Effector memory CD4-positive, alpha-beta T cell (primary cell): ENCODE results near the gene SIGMAR1.

Experiments used
- DNase-seq, 3 donors: peaks; one replicate each; pipeline ENCODE4 v3.0.0-alpha.2; 2020
- H3K27ac ChIP-seq: 2 replicates; pipeline ENCODE4 v1.7.0; 2013; ENCODE audit warnings: mild to moderate bottlenecking, low read length, moderate library complexity; ENCODE audit not compliant: insufficient read depth, poor library complexity, severe bottlenecking
- H3K27me3 ChIP-seq: replicated peaks from 2 replicates; pipeline ENCODE4 v1.7.0; 2013; ENCODE audit warnings: mild to moderate bottlenecking, low read length; ENCODE audit not compliant: insufficient read depth, control insufficient read depth, poor library complexity, severe bottlenecking
- H3K36me3 ChIP-seq: 2 replicates; pipeline ENCODE4 v1.7.0; 2013; ENCODE audit warnings: mild to moderate bottlenecking, low read length, moderate library complexity; ENCODE audit not compliant: control insufficient read depth, insufficient read depth
- H3K4me1 ChIP-seq: 2 replicates; pipeline ENCODE4 v1.7.0; 2013; ENCODE audit warnings: low read length, mild to moderate bottlenecking; ENCODE audit not compliant: control insufficient read depth, insufficient read depth, poor library complexity, severe bottlenecking
- H3K4me3 ChIP-seq: 2 replicates; pipeline ENCODE4 v1.7.0; 2013; ENCODE audit warnings: low read length, low read depth, mild to moderate bottlenecking; ENCODE audit not compliant: insufficient read depth, poor library complexity, severe bottlenecking
- H3K9me3 ChIP-seq: 2 replicates; pipeline ENCODE4 v1.7.0; 2013; ENCODE audit warnings: mild to moderate bottlenecking, low read length, moderate library complexity; ENCODE audit not compliant: control insufficient read depth
- total RNA-seq, 3 donors: gene quantifications; one replicate each; lab custom pipeline; 2026; lab: John Stamatoyannopoulos, UW

SIGMAR1 gene
- 23.3 to 35.0 (median 33.9) reads per million in 3 donors for total RNA-seq

DNA sequence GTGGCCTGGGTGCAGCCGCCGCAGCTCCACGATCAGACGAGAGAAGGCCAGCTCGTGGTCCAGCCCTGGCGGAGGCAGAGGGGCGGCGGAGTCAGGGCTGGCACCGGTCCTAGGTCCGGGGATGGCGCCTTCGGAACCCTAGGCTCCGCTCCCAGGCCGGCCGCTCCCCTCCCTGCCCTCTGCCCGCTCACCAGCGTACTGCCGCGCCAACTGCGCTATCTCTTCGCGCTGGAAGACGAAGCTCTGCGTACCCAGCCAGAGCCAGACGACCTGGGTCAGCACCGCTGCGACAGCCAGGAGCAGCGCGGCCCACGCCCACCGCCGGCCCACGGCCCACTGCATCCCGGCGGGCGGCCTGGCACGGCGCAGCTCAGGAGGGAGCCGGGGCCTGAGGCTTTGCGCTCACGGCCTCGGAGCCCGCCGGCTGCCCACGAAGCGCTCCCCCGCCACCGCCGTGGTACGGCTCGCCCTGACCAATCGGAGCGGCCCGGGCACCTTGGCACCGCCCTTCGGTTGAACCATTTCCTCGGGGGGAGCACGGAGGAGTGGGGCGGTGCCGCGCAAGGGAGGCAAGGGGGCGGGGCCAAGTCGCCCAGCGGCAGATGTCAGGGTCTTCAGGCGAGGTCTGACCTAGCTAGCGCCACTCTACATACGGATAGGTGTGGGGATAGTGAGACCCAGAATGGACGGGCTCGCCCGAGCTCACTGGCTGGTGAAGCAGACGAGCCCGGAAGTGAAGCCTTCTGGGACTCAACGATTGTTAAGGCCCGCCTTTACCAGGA is at the start of gene SIGMAR1:
Gene SIGMAR1 (minus strand): TSS at position 432 of the 782 bp plus-strand sequence. CDS start 90 bp downstream, at position 342.
- Histone ChIP-seq H3K4me1 (peaks cover 31% of the 10 kb centered on the region), H3K4me3 (peak within 1 kb of the TSS; percentile 71), H3K9me3 (no peaks in the 10 kb centered on the region), H3K27ac (peak within 1 kb of the TSS; percentile 73), H3K27me3 (no peaks in the 10 kb centered on the region), H3K36me3 (no peaks in the 10 kb centered on the region)
- peak; percentile 84 to 89 (median 88) for DNase-seq

DNA sequence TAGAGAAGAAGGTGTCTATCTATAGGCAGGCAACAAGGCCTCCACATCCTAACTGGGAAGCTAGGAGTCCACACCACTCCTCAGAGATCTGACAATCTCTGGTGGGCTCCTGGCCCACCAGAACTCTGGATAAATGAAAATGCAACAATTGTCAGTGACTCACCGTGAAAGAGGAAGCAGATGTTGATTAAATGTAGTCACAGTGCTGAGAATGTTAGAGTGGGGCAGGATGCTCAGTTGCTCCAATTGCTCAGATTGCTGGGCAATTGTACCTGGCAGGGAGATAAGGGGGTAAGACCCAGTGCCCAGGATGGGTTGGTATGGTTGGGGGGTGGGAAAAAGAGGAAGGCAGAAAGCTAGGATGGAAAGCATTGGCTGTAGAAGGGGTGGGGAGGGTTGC is 49.1 kb upstream of the SIGMAR1 start:
- Histone ChIP-seq H3K27ac (no peak overlapping the region), H3K9me3 (no peaks in the 10 kb centered on the region), H3K36me3 (no peaks in the 10 kb centered on the region), H3K4me1 (no peaks in the 10 kb centered on the region), H3K27me3 (no peaks in the 10 kb centered on the region), H3K4me3 (no peak overlapping the region)
- DNase-seq = no peak

DNA sequence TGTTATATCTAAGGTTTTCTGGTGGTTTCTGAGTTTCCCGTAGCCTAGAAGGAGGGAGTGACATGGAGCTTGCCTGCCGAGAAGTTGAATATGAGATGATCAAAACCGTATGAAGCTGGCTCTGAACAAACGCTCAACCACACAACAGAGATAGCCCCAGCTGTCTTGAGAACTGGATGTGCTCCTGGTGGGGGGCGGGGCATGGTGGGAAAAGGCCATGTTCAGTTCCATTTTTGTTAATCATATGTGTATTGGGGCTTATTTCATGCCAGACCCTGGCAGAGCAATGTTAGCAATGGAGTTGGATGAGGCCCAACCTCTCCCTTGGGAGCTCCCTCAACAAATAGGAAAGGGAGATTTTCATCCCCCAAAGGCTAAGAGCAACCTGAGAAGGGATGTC is 48.6 kb upstream of the SIGMAR1 start:
- no peak overlapping the region for H3K4me3 ChIP-seq
- no peaks in the 10 kb centered on the region for H3K4me1 ChIP-seq
- no peaks in the 10 kb centered on the region for H3K36me3 ChIP-seq
- no peaks in the 10 kb centered on the region for H3K9me3 ChIP-seq
- DNase-seq = no peak
- no peak overlapping the region for H3K27ac ChIP-seq
- H3K27me3 ChIP-seq = no peaks in the 10 kb centered on the region

DNA sequence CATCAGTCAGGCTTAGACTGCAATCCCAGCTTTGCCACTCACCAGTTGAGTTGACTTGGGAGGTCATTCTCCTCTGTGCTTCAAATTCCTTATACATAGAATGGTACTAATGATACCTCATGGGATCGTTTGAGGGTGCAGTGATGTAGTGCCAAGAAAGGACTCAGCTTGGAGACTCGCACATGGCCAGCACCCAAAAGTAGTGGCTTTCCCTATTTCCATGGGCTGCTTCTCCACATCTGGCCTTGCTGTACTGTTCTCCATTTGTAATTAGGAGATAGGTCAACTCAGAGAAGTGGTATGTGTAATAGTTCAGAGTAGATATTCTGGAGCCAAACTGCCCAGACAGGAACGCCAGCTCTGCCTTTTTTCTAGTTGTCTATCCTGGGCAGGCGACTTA is 48.0 kb upstream of the SIGMAR1 start:
- no peak overlapping the region for H3K4me3 ChIP-seq
- no peak overlapping the region for H3K27ac ChIP-seq

DNA sequence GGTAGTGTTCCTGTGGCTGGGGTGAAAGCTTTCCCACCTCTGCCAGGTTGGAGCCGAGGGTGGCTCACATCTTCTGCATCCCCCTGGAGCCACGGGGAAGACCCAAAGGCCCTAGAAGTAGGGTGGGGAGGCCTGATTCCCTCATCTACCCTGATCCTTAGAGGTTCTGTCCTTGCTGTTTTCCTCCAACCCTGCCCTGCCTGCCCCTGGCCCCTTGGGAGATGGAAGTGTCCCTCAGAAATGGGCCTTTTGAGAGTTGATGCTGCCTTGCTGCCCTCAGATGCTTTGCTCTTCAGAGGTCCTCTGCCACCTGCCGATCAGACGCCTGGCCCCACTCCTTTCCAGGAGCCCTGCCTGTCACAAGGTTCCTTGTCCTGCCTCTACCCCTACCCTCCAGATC is 47.2 kb upstream of the SIGMAR1 start:
- Histone ChIP-seq H3K4me1 (no peaks in the 10 kb centered on the region), H3K36me3 (no peaks in the 10 kb centered on the region), H3K27me3 (no peaks in the 10 kb centered on the region), H3K4me3 (no peak overlapping the region), H3K27ac (no peak overlapping the region), H3K9me3 (no peaks in the 10 kb centered on the region)
- DNase-seq = no peak

More for the DNA sequence above, 48.0 kb upstream of the SIGMAR1 start:
- Histone ChIP-seq H3K4me1 (no peaks in the 10 kb centered on the region), H3K9me3 (no peaks in the 10 kb centered on the region), H3K36me3 (no peaks in the 10 kb centered on the region), H3K27me3 (no peaks in the 10 kb centered on the region)
- DNase-seq = no peak

DNA sequence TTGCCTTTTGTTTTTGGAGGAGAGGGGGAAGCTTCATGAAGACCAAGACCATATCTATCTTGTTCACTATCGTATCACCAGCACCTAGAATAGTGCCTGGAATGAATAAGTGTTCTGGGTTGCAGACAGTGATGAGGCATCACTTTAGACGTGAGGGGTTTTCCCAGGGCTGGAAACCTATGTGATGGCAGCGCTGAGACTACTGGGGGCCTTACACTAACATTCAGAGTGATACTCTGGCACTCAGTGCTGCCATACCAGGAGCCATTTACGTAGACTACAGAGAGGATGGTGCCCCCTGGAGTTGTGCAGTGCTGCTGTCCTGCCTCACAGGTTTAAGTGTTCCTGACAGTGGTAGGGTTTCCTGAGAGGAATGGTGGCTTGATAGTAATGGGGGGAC is 46.6 kb upstream of the SIGMAR1 start:
- no peak overlapping the region for H3K27ac ChIP-seq
- no peak overlapping the region for H3K4me3 ChIP-seq
- no peaks in the 10 kb centered on the region for H3K36me3 ChIP-seq
- no peaks in the 10 kb centered on the region for H3K9me3 ChIP-seq
- no peaks in the 10 kb centered on the region for H3K4me1 ChIP-seq
- DNase-seq = no peak
- no peaks in the 10 kb centered on the region for H3K27me3 ChIP-seq

DNA sequence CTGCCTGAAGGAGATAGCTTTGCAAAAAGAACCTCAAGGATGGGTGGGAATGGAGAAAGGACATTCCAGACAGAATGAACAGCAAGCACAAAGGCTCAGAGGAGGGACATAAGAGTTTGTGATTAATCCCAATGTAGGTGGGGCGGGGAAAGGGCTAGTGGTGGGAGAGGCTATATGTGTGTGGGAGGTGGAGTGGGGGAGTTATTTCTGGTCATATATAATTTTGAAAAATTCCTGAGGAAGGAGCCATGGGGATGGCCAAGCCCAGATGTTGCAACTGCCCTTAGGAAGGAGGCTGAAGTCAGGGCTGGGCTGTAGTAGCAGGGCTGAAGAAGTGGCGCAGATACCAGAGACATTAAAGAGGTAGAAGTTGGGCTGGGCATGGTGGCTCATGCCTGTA is 38.3 kb upstream of the SIGMAR1 start:
- no peaks in the 10 kb centered on the region for H3K27me3 ChIP-seq
- H3K36me3 ChIP-seq = no peaks in the 10 kb centered on the region
- no peaks in the 10 kb centered on the region for H3K9me3 ChIP-seq
- no peak for DNase-seq
- H3K4me1 ChIP-seq = no peaks in the 10 kb centered on the region
- H3K27ac ChIP-seq = no peak overlapping the region
- H3K4me3 ChIP-seq = no peak overlapping the region

DNA sequence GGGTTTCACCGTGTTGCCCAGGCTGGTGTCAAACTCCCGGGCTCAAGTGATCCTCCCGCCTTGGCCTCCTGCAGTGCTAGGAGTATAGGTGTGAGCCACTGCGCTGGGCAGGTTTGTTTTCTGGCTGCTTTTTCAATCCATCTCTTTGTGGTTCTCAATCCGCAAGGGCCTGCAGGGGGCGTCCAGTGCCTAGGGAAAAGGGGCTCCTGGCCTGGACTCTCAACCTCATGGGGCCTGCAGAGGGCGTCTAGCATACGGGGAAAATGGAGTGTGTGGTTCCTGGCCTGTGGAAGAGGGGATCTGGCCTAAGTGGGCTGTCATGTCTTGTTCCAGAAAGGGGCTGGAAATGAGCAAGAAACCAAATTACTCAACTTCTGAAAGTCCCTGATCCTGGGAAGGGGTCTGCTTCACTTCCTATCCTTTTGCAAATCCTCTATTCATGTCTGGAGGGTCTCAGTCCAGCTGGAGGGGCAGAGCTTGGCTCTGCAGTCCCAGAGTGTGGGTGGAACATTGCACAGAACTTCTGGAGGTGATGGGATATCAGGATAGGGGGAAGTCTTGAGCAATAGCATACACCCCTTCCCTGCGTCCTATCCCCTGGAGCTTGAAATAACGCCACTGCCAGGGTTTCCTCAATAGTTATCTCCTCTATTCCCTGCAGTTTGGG is 37.6 kb upstream of the SIGMAR1 start:
- peak in 2 of 3 donors; percentile 13 to 27 for DNase-seq
- Histone ChIP-seq H3K9me3 (no peaks in the 10 kb centered on the region), H3K27me3 (no peaks in the 10 kb centered on the region), H3K27ac (no peak overlapping the region), H3K4me1 (no peaks in the 10 kb centered on the region), H3K4me3 (no peak overlapping the region), H3K36me3 (no peaks in the 10 kb centered on the region)

DNA sequence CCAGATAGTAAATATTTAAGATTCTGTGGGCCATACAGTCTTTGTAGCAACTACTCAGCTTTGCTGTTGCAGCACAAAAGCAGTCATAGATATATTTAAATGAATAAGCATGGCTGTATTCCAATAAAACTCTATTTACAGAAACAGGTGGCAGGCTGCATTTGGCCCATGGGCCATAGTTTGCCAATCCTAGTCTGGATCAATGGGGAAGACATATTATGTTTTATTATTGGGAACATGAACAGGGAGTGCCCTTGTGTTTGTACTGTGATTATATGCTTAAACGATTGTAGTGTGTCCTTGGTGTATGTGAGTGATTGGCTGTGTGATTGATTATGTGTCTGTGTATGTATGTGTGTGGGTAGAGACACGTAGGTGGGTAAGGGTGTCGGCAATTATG is 36.9 kb upstream of the SIGMAR1 start:
- DNase-seq = no peak
- Histone ChIP-seq H3K27ac (no peak overlapping the region), H3K9me3 (no peaks in the 10 kb centered on the region), H3K36me3 (no peaks in the 10 kb centered on the region), H3K4me3 (no peak overlapping the region), H3K27me3 (no peaks in the 10 kb centered on the region), H3K4me1 (no peaks in the 10 kb centered on the region)

DNA sequence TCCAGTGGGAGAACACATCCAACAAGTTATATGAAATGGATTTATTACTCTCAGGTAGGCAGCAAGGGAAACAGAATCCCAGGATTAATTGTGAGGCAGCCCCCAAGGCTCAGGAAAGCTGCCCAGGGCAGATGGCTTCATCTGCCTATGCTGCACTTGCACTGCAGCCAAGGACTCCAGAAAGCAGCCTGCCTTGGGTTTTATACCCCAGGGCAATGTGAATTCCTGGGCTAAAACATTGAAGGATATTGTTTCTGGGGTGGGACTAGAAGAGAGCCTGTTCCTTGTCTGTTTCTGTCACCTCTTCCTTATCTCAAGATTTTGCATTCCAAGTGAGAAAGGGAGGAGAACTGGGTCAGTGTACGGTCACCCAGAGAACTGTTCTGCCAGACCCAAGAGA is 33.7 kb upstream of the SIGMAR1 start:
- Histone ChIP-seq H3K4me3 (no peak overlapping the region), H3K36me3 (no peaks in the 10 kb centered on the region), H3K27me3 (no peaks in the 10 kb centered on the region), H3K4me1 (no peaks in the 10 kb centered on the region), H3K27ac (no peak overlapping the region), H3K9me3 (no peaks in the 10 kb centered on the region)
- no peak for DNase-seq
